ENCODE measurements around the gene ESPL1.

DNA sequence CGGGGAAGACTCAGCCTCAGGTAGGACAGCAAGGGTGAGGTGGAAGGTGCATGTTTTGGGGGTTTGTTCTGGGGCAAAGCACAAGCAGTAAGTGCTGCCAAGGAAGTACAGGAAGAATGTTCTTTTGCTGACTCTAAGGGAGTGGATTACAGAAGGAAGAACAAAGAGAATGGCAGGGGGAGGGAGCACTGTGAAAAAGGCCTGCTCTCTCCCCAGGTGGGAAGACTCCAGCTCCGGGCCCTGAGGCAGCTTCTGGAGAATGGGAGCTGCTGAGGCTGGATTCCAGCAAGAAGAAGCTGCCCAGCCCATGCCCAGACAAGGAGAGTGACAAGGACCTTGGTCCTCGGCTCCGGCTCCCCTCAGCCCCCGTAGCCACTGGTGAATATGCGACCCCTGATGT, 20.2 kb downstream of the ESPL1 start:
- TF ChIP-seq EP300 (IDR thresholded peaks at IDR 0.05; ENCODE audit: borderline replicate concordance in 1 of 2, low read depth in 2 of 2, low read length in 2 of 2) (no peak), SP2 (IDR thresholded peaks at IDR 0.05; ENCODE audit: low read length) (no peak), EZH2 (IDR thresholded peaks at IDR 0.05; ENCODE audit: low read depth, low read length, severe bottlenecking) (no peak), MAFK (IDR thresholded peaks at IDR 0.05; ENCODE audit: low read depth, low read length) (no peak), POLR2A (IDR thresholded peaks at IDR 0.05; ENCODE audit: control extremely low read depth in 1 of 2, low read depth in 2 of 2, low read length in 2 of 2) (no peak), JUN (IDR thresholded peaks at IDR 0.05; ENCODE audit: low read depth, low read length) (no peak), POU5F1 (IDR thresholded peaks at IDR 0.05; ENCODE audit: low read depth, low read length) (no peak), HDAC6 (IDR thresholded peaks at IDR 0.05; ENCODE audit: low read depth, low read length) (no peak), JUND (IDR thresholded peaks at IDR 0.05; ENCODE audit: low read length) (no peak)
- TF ChIP-seq, protein P1, sequence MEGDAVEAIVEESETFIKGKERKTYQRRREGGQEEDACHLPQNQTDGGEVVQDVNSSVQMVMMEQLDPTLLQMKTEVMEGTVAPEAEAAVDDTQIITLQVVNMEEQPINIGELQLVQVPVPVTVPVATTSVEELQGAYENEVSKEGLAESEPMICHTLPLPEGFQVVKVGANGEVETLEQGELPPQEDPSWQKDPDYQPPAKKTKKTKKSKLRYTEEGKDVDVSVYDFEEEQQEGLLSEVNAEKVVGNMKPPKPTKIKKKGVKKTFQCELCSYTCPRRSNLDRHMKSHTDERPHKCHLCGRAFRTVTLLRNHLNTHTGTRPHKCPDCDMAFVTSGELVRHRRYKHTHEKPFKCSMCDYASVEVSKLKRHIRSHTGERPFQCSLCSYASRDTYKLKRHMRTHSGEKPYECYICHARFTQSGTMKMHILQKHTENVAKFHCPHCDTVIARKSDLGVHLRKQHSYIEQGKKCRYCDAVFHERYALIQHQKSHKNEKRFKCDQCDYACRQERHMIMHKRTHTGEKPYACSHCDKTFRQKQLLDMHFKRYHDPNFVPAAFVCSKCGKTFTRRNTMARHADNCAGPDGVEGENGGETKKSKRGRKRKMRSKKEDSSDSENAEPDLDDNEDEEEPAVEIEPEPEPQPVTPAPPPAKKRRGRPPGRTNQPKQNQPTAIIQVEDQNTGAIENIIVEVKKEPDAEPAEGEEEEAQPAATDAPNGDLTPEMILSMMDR (IDR thresholded peaks at IDR 0.05; ENCODE audit: control extremely low read depth in 1 of 3, insufficient read depth in 1 of 3, low read depth in 1 of 3, low read length in 3 of 3) = no peak
